HFFc6 (cell line): Measurements from ENCODE around the gene RARB. TPM values are rescaled to one million over a fixed set of nuclear protein-coding genes. Genes with fewer than 3 reads are reported as not detected.
A peak's percentile ranks its signal among the peaks of the same experiment; 100 is the strongest.

Experiments used
- DNase-seq: peaks from one replicate; pipeline ENCODE4 v3.0.0-alpha.2; 2018
- H3K27ac Mint-ChIP-seq: 2 replicates; pipeline ENCODE4 v1.8.0; 2020; ENCODE audit warnings: mild to moderate bottlenecking, mixed read lengths
- H3K27me3 Mint-ChIP-seq: 2 replicates; pipeline ENCODE4 v1.8.0; 2021; ENCODE audit warnings: mild to moderate bottlenecking, moderate library complexity, mixed read lengths; ENCODE audit not compliant: insufficient read depth
- H3K36me3 Mint-ChIP-seq: 2 replicates; pipeline ENCODE4 v1.8.0; 2021; ENCODE audit warnings: low read depth, mixed read lengths
- H3K4me1 Mint-ChIP-seq: 2 replicates; pipeline ENCODE4 v1.8.0; 2020; ENCODE audit warnings: low read depth, mixed read lengths
- H3K4me3 Mint-ChIP-seq: 2 replicates; pipeline ENCODE4 v1.8.0; 2020; ENCODE audit warnings: mild to moderate bottlenecking, moderate library complexity, mixed read lengths
- H3K9me3 Mint-ChIP-seq: 2 replicates; pipeline ENCODE4 v1.8.0; 2020; ENCODE audit warnings: mild to moderate bottlenecking, mixed read lengths
- total RNA-seq, 6 experiments: library from RNA; stranded (reverse); fragmentation: NEBNext Ultra II Directional; extraction: Animal tissue kit (Norgen Biotek cat#: 25700); gene quantifications; 2 replicates in 1 of 6; 3 replicates in 5 of 6; pipeline ENCODE4 v1.2.3, GENCODE V29; 2021
- TF ChIP-seq, protein P1 (sequence below): fragments of 200-600 bp; sonication (generic); IDR thresholded peaks from 2 replicates; pipeline ENCODE4 v1.5.0; 2021; ENCODE audit warnings: antibody characterized with exemption, mild to moderate bottlenecking

The RARB gene
- total RNA-seq, 6 experiments from 2014 or later, result 1.6 to 2.4 (median 1.8) TPM; not detected in 2

- Mint-ChIP-seq H3K27me3 (no peaks in the 10 kb centered on the region; the same call in 1 of the 2 replicates), H3K36me3 (no peaks in the 10 kb centered on the region), H3K27ac (peak overlapping the region; percentile 54), H3K9me3 (no peaks in the 10 kb centered on the region), H3K4me3 (peak overlapping the region; percentile 69; the same call in 1 of the 2 replicates), H3K4me1 (peaks cover 65% of the 10 kb centered on the region)
- DNase-seq, result no peak
- TF ChIP-seq, protein P1, sequence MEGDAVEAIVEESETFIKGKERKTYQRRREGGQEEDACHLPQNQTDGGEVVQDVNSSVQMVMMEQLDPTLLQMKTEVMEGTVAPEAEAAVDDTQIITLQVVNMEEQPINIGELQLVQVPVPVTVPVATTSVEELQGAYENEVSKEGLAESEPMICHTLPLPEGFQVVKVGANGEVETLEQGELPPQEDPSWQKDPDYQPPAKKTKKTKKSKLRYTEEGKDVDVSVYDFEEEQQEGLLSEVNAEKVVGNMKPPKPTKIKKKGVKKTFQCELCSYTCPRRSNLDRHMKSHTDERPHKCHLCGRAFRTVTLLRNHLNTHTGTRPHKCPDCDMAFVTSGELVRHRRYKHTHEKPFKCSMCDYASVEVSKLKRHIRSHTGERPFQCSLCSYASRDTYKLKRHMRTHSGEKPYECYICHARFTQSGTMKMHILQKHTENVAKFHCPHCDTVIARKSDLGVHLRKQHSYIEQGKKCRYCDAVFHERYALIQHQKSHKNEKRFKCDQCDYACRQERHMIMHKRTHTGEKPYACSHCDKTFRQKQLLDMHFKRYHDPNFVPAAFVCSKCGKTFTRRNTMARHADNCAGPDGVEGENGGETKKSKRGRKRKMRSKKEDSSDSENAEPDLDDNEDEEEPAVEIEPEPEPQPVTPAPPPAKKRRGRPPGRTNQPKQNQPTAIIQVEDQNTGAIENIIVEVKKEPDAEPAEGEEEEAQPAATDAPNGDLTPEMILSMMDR, result no peak
Measured at GRCh38 chr3:25472153-25472552, 44.1 kb downstream of the RARB start.

DNA sequence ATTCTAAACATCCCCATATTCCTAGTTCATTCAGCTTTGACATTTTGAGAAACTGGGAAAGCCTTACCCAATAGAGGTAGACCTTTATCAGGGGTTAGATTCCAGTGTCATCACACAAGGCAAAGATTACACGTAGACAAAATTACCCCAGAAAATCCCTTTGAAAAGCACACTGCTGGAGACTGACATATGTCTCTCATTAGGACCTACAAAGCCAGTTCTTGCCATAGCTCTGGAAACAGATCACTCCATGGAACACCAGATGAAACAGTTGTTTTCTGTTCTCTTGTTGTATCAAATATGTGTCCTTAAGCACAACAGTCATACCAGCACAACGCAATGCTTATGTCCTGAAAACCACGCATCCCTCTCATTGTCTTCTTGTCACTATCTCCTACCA lies 44.7 kb downstream of the RARB start:
- TF ChIP-seq, protein P1, result no peak
- Mint-ChIP-seq H3K4me1 (peaks cover 65% of the 10 kb centered on the region), H3K27me3 (no peaks in the 10 kb centered on the region; the same call in 1 of the 2 replicates), H3K9me3 (no peaks in the 10 kb centered on the region), H3K27ac (no peak overlapping the region), H3K36me3 (no peaks in the 10 kb centered on the region), H3K4me3 (no peak overlapping the region)
- DNase-seq, result no peak

DNA sequence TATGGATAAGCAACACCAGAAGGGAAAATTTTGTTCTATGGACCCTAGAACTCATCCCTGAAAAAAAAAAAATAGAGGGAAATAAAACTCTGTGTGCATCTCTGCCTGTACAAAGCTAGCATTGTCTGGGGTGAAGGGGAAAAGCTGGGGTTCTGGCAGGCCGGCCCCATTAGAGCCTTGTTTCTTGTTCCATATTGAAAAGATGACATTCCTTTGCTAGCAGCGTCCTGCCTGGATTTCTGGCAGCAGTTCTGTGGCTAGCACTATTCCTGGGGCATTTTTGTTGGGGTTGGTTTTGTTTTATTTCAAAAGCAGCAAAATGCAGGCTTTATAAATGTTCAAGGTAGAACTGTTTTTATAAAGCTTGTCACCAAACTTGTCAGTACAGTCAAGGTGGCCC lies 45.2 kb downstream of the RARB start:
- TF ChIP-seq, protein P1, result no peak
- peak; percentile 20 for DNase-seq
- H3K9me3 Mint-ChIP-seq, result no peaks in the 10 kb centered on the region
- peaks cover 65% of the 10 kb centered on the region for H3K4me1 Mint-ChIP-seq
- H3K27me3 Mint-ChIP-seq, result no peaks in the 10 kb centered on the region; the same call in 1 of the 2 replicates
- H3K4me3 Mint-ChIP-seq, result no peak overlapping the region
- H3K36me3 Mint-ChIP-seq, result no peaks in the 10 kb centered on the region
- H3K27ac Mint-ChIP-seq, result no peak overlapping the region

- no peak overlapping the region for H3K27ac Mint-ChIP-seq
- H3K27me3 Mint-ChIP-seq, result peaks cover 2% of the 10 kb centered on the region
- TF ChIP-seq, protein P1, result no peak
- DNase-seq, result no peak
- H3K9me3 Mint-ChIP-seq, result no peaks in the 10 kb centered on the region
- peaks cover 60% of the 10 kb centered on the region for H3K4me1 Mint-ChIP-seq
- no peaks in the 10 kb centered on the region for H3K36me3 Mint-ChIP-seq
- no peak overlapping the region for H3K4me3 Mint-ChIP-seq
Measured at GRCh38 chr3:25474052-25474451, 46.0 kb downstream of the RARB start.

DNA sequence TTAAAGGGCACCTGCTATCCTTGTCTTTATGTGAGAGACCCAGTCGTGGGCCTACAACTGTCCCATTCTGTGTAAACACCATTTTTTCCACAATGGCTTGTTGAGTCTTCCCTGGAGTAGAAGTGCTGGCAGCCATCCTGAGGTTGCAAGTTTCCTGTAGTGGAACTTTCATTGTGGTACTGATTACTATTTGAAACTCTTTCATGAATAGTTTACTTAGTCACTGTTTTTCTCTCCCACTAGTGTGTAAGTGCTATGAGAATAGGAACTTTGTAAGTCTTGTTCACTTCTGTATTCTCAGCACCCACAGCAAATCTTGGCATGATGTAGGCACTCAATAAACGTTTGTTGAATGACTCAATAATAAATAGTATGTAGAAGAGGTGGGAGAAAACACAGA lies 48.6 kb downstream of the RARB start:
- H3K36me3 Mint-ChIP-seq, result no peaks in the 10 kb centered on the region
- H3K27me3 Mint-ChIP-seq, result peaks cover 2% of the 10 kb centered on the region
- peaks cover 43% of the 10 kb centered on the region for H3K4me1 Mint-ChIP-seq
- H3K4me3 Mint-ChIP-seq, result no peak overlapping the region
- H3K9me3 Mint-ChIP-seq, result no peaks in the 10 kb centered on the region
- DNase-seq, result no peak
- TF ChIP-seq, protein P1, result no peak
- no peak overlapping the region for H3K27ac Mint-ChIP-seq
